Sigmoid colon (tissue), 4 donors: Measurements from ENCODE around the gene IQSEC2.

ENCODE experiments used
- POLR2A ChIP-seq, 2 donors: fragments of 450-650 bp; IDR thresholded peaks; one replicate each; pipeline ENCODE4 v1.6.1; 2016; ENCODE audit warnings: antibody characterized with exemption in 2 of 2, mild to moderate bottlenecking in 2 of 2, moderate library complexity in 2 of 2
- POLR2AphosphoS5 ChIP-seq, 4 donors: sonication (generic); formaldehyde crosslinking; IDR thresholded peaks; one replicate each; pipeline ENCODE4 v1.6.1; 2017; ENCODE audit warnings: antibody characterized with exemption in 4 of 4
- TF ChIP-seq, protein P1 (sequence below), 4 experiments: fragments of 450-650 bp in 3 of 4; fragments of 200-600 bp in 1 of 4; IDR thresholded peaks; one replicate each; pipeline ENCODE4 v1.5.1; 2016 to 2019; ENCODE audit warnings: antibody characterized with exemption in 4 of 4, mild to moderate bottlenecking in 3 of 4, moderate library complexity in 2 of 4

DNA sequence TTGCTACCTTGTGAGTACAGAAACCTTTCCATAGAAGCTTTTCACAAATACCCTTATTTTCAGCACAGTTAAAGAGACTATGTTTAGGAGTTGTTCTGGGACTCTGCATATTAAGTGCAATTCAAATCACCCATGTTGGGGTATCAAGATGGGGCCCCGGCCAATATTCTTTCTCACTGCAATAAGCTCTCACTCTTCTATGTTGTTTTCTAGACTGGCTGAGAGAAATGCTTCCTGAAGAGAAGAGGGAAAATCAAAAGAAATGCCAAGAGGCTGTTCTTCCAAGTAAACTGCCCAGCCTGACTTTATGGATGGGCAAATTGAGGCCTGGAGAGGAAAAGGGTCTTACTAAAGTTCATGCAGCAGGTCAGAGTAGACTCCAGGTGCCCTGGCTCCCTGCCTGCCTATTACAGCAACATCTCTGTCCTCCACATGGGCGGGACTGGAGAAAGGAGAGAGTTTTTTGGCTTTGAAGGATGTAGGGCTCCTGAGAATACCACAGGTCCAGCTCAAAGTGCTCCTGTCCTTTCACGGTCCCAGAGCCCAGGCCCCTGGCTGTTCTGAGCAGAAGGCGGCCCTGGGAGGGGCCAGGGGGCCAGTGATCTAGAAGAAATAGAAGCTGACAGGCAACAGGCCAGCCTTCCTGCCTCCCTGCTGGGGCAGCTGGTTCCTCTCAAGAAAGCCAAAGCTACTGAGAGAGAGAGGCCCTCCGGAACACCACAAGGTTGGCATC is 745 bp upstream of the IQSEC2 start:
- TF ChIP-seq POLR2A (IDR thresholded peaks at IDR 0.05) (no peak), POLR2AphosphoS5 (IDR thresholded peaks at IDR 0.05) (no peak)
- TF ChIP-seq, protein P1, sequence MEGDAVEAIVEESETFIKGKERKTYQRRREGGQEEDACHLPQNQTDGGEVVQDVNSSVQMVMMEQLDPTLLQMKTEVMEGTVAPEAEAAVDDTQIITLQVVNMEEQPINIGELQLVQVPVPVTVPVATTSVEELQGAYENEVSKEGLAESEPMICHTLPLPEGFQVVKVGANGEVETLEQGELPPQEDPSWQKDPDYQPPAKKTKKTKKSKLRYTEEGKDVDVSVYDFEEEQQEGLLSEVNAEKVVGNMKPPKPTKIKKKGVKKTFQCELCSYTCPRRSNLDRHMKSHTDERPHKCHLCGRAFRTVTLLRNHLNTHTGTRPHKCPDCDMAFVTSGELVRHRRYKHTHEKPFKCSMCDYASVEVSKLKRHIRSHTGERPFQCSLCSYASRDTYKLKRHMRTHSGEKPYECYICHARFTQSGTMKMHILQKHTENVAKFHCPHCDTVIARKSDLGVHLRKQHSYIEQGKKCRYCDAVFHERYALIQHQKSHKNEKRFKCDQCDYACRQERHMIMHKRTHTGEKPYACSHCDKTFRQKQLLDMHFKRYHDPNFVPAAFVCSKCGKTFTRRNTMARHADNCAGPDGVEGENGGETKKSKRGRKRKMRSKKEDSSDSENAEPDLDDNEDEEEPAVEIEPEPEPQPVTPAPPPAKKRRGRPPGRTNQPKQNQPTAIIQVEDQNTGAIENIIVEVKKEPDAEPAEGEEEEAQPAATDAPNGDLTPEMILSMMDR (IDR thresholded peaks at IDR 0.05): no peak
